ENCODE results near the gene IFNA21. TPM values are rescaled to one million over a fixed set of nuclear protein-coding genes. Genes with fewer than 3 reads are reported as not detected.
"Not testable (repeated sequence)": the region's sequence is repeated elsewhere in the genome, so short reads cannot be mapped to it uniquely, and the experiment has no call there.

IFNA21 gene
- total and polyA plus RNA-seq, 2 donors (not counting 1 experiment from before 2014, with no cell fraction given): not detected

DNA sequence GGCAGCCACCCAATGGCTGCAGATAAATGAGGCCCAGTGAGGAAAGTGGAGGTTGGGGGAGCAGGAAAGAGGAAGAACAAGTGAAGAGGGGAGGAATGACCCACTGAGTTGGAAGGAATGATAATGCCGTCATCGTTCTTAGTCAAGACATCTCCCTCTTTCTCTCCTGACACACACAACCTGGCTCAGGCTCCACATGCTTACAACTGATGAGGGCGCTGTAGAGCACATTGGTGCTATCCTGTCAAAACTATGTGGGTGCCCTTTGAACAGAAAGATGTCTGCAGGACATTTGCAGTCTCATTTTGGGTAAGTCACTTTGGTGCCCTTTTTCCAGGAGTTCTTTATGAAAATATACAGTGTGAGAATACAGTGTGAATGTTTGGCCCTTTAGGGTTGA lies 30.7 kb downstream of the IFNA21 start:
- Mint-ChIP-seq H3K27me3 (peaks cover 5% of the 10 kb centered on the region), H3K4me1 (no peaks in the 10 kb centered on the region), H3K9me3 (ENCODE audit: insufficient read depth) (no peaks in the 10 kb centered on the region), H3K27ac (no peak overlapping the region), H3K4me3 (no peak overlapping the region)
- Histone ChIP-seq H3K9ac (ENCODE audit: low read length) (no peak overlapping the region), H2AFZ (ENCODE audit: insufficient read depth, low read depth, low read length, poor library complexity, severe bottlenecking) (no peak overlapping the region), H3K4me2 (replicated peaks; ENCODE audit: low read depth, low read length, poor library complexity, severe bottlenecking) (no peak overlapping the region), H3K4me3 (ENCODE audit: control extremely low read depth in 1 of 5, extremely low read depth in 1 of 5, insufficient read depth in 1 of 5, low read depth in 2 of 5, low read length in 4 of 5) (no peak overlapping the region), H3K27me3 (replicated peaks in 1 of 4; ENCODE audit: control extremely low read depth in 1 of 4, control insufficient read depth in 3 of 4, insufficient read depth in 4 of 4, low read length in 3 of 4) (peaks cover 0 to 5% (median 0%) of the 10 kb centered on the region in 4 experiments), H3K4me1 (ENCODE audit: control insufficient read depth in 2 of 2, insufficient read depth in 2 of 2, low read length in 2 of 2) (no peaks in the 10 kb centered on the region), H3K27ac (ENCODE audit: low read length in 2 of 2) (no peak overlapping the region), H3K36me3 (replicated peaks in 1 of 2; ENCODE audit: control extremely low read depth in 1 of 2, control insufficient read depth in 1 of 2, extremely low read depth in 1 of 2, insufficient read depth in 2 of 2, low read length in 1 of 2) (no peaks in the 10 kb centered on the region), H4K20me1 (ENCODE audit: control insufficient read depth, insufficient read depth, low read length, poor library complexity, severe bottlenecking) (no peaks in the 10 kb centered on the region), H3K9me3 (ENCODE audit: control extremely low read depth in 1 of 3, control insufficient read depth in 2 of 3, insufficient read depth in 1 of 3, low read length in 2 of 3) (no peaks in the 10 kb centered on the region), H3K79me2 (ENCODE audit: control insufficient read depth, insufficient read depth, low read length) (no peaks in the 10 kb centered on the region)
- intact Hi-C loops (cut with micrococcal nuclease): no loop called here
- DNase-seq (no peak), ATAC-seq (ENCODE audit: low read depth) (no peak)
- TF ChIP-seq, protein P1, sequence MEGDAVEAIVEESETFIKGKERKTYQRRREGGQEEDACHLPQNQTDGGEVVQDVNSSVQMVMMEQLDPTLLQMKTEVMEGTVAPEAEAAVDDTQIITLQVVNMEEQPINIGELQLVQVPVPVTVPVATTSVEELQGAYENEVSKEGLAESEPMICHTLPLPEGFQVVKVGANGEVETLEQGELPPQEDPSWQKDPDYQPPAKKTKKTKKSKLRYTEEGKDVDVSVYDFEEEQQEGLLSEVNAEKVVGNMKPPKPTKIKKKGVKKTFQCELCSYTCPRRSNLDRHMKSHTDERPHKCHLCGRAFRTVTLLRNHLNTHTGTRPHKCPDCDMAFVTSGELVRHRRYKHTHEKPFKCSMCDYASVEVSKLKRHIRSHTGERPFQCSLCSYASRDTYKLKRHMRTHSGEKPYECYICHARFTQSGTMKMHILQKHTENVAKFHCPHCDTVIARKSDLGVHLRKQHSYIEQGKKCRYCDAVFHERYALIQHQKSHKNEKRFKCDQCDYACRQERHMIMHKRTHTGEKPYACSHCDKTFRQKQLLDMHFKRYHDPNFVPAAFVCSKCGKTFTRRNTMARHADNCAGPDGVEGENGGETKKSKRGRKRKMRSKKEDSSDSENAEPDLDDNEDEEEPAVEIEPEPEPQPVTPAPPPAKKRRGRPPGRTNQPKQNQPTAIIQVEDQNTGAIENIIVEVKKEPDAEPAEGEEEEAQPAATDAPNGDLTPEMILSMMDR (IDR thresholded peaks at IDR 0.05): no peak
- TF ChIP-seq EZH2 (IDR thresholded peaks at IDR 0.05; ENCODE audit: borderline replicate concordance, insufficient read depth, low read depth, low read length, poor library complexity, severe bottlenecking): no peak
- no CpG with 5 or more reads among the region's 3 CpGs for WGBS (ENCODE audit: insufficient coverage)
- POLR2A ChIA-PET: no interaction called here
- CTCF ChIA-PET: no interaction called here

DNA sequence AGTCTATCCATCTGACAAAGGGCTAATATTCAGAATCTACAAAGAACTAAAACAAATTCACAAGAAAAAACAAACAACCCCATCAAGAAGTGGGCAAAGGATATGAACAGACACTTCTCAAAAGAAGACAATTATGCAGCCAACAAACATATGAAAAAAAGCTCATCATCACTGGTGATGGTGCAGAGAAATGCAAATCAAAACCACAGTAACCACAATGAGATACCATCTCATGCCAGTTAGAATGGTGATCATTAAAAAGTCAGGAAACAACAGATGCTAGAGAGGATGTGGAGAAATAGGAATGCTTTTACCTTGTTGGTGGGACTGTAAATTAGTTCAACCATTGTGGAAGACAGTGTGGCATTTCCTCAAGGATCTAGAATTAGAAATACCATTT lies 38.3 kb downstream of the IFNA21 start:
- H3K4me1 ChIP-seq (ENCODE audit: control insufficient read depth in 2 of 2, insufficient read depth in 2 of 2, low read length in 2 of 2); H3K27ac Mint-ChIP-seq; POLR2A ChIA-PET; H3K9me3 ChIP-seq (ENCODE audit: control extremely low read depth in 1 of 3, control insufficient read depth in 2 of 3, insufficient read depth in 1 of 3, low read length in 2 of 3); H4K20me1 ChIP-seq (ENCODE audit: control insufficient read depth, insufficient read depth, low read length, poor library complexity, severe bottlenecking); intact Hi-C loops (cut with micrococcal nuclease); CTCF ChIA-PET; DNase-seq; H3K27me3 ChIP-seq (replicated peaks in 1 of 4; ENCODE audit: control extremely low read depth in 1 of 4, control insufficient read depth in 3 of 4, insufficient read depth in 4 of 4, low read length in 3 of 4); H3K9me3 Mint-ChIP-seq (ENCODE audit: insufficient read depth); H3K36me3 ChIP-seq (replicated peaks in 1 of 2; ENCODE audit: control extremely low read depth in 1 of 2, control insufficient read depth in 1 of 2, extremely low read depth in 1 of 2, insufficient read depth in 2 of 2, low read length in 1 of 2); H3K4me3 Mint-ChIP-seq; H3K9ac ChIP-seq (ENCODE audit: low read length); H3K4me2 ChIP-seq (replicated peaks; ENCODE audit: low read depth, low read length, poor library complexity, severe bottlenecking); H3K27ac ChIP-seq (ENCODE audit: low read length in 2 of 2); H2AFZ ChIP-seq (ENCODE audit: insufficient read depth, low read depth, low read length, poor library complexity, severe bottlenecking); ATAC-seq (ENCODE audit: low read depth); H3K79me2 ChIP-seq (ENCODE audit: control insufficient read depth, insufficient read depth, low read length); H3K4me3 ChIP-seq (ENCODE audit: control extremely low read depth in 1 of 5, extremely low read depth in 1 of 5, insufficient read depth in 1 of 5, low read depth in 2 of 5, low read length in 4 of 5); H3K4me1 Mint-ChIP-seq: not testable (repeated sequence)
- peaks cover 20% of the 10 kb centered on the region for H3K27me3 Mint-ChIP-seq
